RPMI8226 (cell line): ENCODE results near the gene UROS.

Source experiments
- DNase-seq: peaks from one replicate; pipeline ENCODE4 v3.0.0-alpha.2; 2015

UROS gene

DNA sequence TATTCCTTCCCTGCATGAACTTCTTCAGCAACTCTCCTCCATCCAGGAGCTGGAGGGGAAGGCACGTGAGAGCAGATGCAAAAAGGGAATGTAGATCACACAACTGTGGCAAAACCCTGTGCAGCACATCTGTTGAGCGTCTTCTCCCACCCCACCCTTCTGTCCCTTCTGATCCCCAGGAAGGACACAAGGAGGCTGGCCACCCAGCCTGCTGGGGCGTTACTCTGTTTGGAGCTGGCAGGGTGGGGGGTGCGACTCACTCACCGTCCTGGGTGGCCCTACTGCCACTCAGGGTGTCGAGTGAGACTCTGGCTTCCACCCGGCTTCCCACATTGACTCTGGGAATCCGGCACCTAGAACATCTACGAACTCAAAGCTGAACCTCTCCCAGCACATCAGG lies 37.3 kb downstream of the UROS start:
- no peak for DNase-seq

DNA sequence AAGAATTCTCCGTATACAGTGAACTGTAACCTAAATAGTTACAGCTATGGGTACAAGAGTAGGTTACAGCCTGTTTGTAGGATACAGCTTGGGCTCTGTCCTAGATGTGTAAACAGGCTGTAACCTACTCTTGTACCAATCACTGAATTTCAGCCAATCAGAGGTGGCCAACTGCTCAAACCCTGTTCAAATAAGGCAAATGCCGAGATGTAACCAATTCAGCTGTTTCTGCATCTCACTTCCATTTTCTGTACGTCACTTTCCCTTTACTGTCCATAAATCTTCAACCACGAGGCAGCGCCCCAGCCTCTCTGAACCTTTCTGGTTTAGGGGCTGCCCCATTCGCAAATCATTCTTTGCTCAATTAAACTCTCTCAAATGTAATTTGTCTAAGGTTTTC lies 39.1 kb downstream of the UROS start:
- DNase-seq, result no peak

DNA sequence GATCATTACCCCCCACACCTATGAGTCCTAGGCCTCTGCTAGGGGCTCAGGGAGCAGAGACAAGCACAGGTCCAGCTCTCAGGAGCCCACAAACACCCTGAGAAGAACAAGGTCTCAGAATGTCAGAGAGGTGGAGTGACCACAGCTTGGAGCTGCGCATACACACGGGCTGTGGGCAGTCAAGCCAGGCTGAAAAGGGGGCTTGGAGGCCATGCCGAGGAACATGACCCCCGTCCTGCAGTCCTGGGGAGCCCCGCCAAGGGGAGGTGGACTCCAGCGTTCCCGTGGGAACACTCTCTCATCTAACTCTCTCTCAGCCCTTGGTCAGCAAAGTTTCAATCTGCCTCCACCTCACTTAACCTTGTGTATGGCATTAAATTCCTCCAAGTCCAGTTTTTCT lies 39.6 kb downstream of the UROS start:
- no peak for DNase-seq

DNA sequence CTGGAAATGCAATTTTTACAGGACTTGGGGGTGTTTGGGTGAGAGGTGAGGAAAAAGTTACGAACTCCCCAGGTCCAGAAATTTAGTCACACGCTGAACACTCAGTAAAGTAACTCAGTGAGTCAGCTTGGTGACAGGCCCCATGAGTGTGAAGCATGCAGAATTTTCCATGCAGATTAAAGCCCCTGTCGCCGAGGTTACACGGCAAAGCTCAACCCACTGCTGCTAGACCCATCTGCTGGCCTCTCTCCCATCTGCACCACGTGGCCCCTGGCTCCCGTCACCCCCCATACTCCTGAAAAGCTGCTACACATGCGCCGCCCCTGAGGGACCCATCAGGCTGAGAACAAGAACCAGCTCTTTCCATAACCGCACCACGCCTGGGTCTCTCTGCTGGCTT lies 40.4 kb downstream of the UROS start:
- DNase-seq, result no peak

DNA sequence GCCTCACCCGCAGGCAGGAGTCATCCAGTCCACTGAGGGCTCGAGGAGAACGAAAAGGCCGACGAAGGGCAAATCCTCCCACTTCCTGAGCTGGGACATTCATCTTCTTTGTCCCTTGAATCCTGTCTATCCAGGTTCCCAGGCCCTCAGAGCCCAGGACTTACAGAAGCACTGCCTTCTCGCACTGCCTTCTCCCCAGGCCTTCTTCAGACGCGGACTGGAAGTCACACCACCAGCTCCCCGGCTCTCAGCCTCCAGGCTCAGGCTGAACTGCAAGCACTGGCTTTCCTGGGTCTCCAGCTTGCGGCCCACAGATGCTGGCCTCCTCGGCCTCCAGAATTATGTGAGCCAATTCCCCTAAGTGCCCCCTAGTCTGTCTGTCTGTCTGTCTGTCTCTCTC lies 41.0 kb downstream of the UROS start:
- no peak for DNase-seq

DNA sequence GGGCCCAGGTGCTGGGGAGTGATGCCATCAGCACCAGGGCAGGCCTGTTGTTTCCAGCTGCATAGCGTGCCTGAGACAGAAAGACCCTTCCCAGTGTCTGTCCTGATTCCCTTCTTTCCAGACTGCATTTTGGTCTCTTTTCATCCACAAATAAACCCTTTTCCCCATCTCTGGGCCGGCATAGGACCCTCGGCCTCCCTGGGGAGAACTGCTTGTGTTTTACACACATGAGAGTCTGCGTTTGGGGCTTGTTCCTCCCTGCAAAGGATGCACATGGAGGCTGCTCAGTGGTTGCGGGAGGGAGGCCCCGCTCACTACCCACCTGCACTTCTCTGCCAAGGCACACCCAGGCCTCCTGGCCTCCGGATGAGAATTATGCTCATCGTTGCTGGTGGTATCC lies 41.7 kb downstream of the UROS start:
- DNase-seq, result no peak

DNA sequence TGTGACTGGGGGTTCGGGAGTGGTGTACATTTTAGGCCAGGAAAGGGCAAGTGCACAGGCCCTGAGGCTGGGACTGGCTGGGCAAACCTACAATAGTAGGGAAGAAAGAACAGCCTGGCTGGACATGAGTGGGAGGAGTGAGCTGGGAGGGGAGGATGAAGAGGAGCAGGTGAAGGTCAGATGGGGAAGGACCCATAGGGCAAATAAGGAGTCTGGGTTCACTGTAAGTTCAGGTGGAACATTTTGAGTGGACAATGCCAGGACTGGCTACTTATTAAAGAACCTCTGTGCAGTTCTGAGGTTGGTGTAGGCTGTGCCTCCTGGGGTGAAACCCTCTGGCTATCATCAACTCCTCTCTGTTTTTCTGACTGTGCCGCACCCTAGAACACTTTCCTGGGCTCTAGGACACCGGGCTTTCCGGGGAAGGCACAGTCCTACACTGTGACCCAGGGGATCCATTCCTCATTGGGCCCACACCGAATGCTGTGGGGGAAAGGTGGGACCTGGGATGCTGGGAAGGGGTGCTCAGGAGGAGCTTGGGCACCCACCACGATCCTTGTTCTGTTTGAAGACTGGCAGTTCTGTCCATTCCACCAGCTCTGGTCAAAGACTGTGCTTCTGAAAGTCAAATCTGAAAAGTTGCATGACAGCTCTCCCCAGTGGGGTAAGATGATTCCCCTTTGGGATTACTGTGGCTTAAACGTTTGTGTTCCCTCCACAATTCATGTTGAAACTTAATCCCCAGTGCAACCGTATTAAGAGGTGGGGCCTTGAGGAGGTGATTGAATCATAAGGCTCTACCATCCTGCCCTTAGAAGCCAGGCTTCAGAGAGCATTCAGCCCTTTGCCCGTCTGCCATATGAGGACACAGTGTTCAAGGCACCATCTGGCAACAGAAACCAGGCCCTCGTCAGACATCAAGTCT lies 43.4 kb downstream of the UROS start:
- DNase-seq, result no peak

DNA sequence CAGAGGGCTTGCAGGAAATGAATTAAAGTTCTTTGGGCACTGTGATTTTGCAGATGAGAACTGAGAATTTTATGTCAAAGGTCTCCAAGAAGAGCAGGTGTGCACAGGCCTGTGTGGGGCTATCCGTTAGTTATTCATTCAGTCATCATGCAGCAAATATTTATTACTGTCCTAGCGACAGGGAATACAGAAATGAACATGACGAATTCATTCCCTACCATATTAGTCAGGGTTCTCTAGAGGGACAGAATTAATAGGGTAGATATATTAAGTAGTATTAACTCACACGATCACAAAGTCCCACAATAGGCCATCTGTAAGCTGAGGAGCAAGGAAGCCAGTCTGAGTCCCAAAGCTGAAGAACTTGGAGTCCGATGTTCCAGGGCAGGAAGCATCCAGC lies 44.5 kb downstream of the UROS start:
- DNase-seq, result no peak

DNA sequence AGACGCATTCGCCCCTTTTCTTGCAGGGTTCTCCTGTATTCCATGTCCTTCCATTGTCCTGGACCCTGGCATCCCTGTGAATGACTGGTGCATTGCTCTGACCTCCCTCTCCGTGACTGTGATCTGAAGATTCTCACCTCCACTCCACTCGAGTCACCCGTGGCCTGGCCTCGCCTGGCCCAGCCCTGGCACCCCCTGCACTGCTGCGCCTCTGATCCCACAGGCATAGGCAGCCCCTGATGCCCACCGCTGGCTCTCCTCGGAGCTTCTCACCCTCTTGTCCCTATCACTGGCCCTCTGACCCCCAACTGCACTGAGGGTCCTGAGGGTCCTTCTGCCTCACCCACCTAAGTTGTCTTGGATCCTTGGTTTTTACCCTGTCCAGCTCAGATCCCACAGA lies 45.3 kb downstream of the UROS start:
- DNase-seq, result no peak

DNA sequence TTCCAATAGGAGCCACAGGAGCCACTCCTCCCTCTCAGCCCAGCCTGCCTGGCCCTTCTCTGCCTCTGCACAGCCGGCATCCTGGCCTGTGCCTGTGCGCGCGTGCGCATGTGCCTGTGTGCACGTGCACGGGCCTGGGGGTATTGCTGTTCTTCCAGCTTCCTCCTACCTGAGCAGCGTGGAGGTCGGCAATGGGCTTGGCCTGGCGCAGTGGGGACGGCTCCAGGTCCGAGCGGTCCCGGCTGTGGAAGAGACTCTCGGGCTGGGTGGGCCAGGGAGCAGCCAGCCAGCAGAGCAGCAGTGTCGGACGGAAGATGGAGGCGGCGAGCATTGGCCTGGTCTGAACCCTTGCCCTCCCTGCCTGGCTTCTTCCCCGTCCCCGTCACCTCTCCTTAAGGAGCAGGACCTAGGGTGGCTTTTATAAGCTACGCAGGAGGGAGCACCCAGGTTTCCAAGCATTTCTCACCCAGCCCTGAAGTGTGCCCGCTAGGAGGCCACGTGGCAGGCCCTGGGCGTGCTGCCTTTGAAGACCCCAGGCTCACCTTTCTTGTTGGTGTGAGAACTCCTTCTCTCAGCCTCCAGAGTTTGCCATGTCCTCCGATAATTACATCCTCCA lies 47.5 kb downstream of the UROS start, which contains the start of gene MMP21:
TSS of gene MMP21 (minus strand) at position 331 of the 616 bp plus-strand sequence. CDS start at position 331, 0 bp downstream.
- no peak for DNase-seq

DNA sequence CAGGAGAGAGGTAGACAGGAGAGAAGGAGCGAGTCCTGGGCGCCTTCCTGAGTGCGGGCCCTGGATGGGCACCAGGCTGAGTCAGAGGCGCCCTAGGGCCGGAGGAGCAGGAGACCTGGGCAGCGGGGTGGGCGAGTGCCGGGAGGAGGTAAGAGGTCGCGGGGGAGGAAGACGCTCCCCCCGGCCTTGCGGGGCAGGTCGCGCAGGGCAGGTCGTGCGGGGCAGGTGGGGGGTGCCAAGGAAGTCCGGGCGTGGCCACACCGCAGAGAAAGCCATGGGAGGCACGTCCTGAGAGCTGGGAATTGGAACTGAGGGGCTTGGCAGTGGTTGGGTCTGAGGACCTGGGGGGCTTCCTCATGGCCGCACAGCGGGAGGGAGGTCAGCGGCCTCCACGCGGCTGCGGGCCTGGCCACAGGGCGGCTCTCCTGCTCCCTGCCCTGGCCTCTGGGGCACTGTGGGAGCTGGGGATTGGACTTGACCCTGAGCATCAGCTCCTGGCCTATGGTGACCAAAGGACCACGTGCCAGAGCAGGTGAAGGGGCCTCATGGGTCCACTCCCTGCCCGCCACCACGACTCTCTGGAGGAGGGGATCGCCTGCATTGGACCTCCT lies 48.4 kb downstream of the UROS start:
- no peak for DNase-seq

DNA sequence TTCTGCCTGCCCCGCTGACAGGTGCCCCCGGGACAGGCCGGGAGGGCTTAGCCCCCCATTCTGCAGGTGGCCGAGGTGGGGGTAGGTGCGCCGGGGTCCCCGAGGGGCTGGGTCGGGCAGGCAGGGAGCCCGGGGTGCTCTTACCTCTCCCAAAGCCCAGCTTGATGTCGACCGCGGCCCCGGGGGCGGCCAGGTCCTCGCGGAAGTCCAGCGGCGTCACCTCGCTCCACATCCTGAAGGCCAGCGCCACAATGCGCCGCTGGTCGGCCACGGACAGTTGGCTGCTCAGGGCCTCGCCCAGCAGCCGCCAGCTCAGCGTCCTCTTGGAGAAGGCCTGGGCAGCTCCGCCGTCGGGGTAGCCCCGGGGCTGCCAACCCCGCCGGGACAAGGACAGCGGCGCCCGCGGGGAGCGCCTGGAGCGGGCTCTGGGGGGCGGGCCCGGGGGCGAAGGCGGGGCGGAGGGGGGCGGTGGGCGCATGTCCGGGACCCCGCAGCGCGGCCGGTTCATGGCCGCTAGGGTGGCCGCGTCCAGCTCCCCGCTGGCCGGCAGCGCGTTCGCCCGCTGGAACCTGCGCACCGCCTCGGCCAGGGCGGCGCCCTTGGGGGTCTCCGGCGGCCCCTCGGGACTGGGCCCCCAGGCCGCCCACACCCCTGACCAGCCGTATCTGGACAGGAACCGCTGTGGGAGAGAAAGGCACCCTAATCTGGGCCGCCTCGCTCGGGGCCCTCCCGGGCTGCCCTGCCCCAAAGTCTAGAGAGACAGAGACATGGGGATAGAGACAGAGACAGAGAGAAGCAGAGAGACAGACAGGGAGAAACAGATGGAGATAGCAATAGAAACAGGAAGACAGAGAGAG lies 49.1 kb downstream of the UROS start:
- DNase-seq, result no peak

DNA sequence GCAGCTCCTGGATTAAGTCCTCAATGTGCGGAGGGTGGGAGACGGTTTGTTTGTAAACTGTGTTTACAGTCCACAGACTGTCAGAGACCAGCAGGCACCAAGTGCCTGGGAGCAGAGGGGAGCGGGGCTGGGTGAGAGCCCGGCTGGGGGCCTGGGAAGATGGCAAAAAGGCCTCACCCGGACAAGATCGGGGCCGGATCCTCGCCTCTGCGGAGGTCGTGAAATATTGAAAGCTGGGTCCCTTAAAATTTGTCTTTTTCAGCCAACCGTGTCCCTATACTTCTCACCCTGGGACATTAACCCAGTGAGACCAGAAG lies 50.2 kb downstream of the UROS start:
- DNase-seq, result no peak

DNA sequence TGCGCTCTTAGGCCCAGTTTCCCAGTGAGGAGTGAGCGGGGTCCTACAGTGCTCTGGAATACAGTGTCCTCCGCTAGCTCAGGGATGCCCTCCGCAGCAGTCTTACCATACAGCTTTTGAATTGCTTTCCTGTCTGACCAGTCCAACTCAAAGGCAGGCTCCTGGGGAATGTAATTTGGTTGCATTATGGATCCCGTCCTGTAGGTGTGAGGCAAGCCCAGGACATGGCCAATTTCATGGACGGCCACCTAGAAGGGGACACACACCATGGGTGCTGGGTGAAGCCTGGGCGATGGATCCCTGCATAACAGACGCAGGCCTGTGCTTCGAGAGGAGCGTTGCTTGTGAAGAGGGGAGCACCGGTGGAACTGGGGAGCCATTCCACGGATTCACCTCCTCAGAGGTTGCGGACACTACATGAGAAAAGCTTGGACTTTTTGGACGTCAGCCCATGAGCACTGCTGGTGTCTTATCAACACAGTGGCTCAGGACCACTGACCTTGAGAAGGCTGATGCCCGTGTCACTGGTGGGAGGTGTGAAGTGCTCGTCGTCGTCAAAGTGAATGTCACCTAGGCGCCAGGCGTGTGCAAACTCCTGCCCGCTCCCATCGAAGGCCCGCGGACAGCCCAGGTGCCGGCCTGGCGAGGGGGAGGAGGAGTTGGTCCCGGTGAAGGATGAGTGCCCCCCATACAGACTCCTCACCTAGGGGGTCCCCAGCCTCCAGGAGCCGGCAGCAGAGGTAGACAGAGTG lies 50.8 kb downstream of the UROS start:
- DNase-seq, result no peak

DNA sequence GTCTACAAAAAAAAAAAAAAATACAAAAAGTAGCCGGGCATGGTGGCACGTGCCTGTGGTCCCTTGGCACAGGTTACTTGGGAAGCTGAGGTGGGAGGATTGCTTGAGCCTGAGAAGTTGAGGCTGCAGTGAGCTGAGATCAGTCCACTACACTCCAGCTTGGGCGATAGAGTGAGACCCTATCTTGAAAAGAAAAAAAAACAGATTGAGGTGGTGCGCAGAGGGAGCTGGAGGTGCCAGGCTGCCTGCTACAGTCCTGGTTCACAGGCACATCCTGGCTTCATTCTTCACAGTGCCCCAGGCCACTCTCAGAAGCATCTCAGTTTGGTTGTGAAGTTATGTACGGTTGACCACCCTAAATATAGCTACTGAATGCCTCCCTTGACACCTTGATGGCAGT lies 52.2 kb downstream of the UROS start:
- no peak for DNase-seq

DNA sequence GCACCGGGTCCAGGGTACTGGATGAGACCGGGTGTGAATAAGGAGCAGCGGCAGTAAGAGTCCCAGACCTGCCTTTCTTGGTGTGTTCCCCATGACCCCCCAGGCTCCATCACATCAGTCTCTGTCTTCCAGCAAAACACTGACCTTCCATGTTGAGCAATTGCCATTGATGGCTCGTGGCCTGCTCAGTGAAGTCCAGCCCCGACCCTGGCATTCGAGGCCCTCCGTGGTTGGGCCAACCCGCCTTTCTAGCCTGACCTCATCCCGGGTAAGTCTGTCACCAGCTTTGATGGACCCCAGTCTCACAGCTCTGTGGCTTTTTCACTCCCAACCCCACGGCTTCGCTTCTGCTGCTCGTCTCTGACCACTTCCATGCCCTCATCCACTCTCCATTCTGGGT lies 53.9 kb downstream of the UROS start:
- no peak for DNase-seq

DNA sequence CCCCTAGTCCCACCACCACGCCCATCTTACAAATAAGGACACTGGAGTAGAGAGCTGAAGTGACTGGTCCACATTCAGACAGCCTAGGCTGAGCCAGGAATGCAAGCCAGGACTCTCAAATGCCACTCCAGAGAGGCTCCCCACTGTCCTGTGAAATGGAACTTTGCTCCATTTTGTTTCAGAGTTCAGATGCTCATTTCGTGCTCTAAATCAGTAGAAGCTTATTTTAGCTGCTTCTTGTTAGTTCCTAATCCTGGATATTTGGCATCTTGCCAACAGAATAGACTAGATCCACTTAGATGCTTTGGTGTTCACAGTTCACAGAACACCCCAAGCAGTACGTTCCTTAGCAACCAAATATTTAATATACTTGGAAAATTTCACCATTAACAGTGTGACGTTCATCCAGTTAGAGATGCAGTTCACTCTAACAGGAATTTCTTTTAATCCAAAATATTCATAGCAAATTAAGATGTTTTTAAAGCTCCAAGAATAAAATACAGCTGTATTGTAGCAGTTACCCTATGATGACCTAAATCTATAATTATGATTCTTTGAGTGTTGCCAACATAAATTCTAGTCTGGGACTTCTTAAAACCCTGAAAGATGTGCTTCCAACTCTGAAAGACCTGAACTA lies 54.7 kb downstream of the UROS start:
- no peak for DNase-seq

DNA sequence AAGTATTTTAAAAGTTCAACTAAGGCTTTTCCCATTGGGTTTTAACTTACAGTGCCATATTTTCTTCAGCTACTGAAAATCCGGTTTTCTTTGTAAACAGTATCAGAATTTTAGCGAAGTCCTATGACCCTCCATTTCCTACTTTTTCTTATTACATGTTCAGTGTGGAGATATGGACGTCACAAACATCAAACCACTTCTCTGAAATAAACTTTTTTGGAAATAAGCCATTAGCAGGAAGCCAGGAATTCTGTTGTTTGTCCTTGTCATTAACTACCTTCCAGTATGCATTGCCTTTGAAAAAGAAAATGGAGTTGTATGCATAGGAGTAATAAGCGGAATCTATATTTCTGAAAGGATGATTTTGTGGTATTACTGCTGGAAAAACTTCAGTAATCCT lies 56.5 kb downstream of the UROS start:
- no peak for DNase-seq

DNA sequence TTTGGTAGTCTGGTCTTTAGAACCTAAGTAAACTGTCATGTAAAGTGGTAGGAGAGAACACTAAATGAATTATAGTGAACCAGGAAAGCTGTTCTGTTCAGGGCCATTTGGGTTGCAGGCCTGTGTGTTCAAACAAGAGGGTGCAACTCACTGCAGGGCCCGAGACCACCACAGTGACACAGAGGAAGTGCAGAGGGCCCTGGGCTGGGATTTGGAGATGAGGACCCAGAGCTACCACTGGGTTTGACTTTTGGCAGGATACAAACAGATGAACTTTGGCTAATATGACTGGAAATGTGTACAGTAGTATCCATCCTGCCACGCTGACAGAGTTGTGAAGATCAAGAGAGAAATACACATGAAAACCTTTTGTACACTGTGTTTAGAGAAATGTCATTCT lies 57.2 kb downstream of the UROS start:
- no peak for DNase-seq

DNA sequence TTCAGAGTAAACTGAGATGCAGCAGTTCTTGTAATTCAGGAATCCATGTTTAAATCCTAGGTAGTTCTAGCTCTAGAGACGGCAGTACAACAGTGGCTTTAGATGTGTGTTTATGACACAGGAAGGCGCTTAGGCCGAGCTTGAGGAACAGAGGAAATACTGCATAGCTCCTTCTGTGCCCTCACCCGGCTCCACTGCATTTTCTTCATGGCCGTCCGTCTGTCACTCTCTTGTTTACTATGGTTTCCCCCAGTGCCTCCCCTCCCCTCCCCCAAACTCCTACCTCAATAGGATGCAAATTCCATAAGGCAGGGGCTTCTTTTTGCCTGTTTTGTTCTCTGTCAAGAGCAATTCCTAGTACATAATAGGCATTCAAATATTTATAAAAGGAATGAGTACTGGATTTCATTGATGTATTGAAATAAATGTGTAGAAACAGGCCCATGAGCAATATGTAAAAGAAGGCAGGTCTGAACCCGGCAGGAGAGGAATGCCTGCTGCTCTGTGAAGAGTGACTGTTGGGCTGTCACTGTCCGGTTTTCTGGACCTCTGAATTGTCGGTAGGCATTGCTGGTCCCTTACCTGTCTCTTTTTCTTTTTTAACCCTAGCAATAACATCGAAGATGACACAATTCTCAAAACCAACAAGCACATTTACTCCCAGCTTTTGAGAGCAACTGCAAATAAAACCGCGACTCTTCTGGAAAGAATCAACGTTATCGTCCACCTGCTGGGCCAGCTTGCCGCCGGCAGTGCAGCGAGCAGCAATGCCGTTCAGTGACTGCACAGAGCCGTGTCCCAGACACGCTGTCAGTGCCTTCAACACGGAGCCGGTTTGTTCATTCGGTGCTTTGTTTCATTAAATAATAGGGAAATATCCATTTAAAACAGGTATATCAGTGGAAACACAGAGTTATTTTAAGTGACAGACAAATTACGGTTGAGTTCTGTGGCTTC lies 60.1 kb downstream of the UROS start:
- no peak for DNase-seq

DNA sequence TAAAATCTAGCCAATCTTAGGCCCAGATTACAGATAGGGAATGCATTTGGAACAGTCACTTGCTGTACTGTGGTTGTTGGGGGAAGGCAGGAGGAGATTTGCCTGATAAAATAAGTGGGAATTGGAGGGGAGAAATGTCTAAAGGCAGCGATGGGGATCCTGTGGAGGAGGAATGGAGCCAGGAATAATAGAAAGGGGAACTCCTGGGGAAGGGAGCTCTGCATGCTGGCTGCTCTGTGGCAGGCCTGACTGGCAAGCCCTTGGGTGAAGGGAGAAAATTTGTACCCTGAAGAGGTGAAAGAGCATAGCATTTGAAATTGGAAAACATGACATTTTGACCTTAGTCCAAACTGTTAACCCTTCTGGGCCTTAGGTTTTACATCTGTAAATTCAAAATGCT lies 61.1 kb downstream of the UROS start:
- no peak for DNase-seq
